GM23338 (cell line): ENCODE results near the gene ZNF664. TPM values are rescaled to one million over a fixed set of nuclear protein-coding genes. Genes with fewer than 3 reads are reported as not detected.

ENCODE experiments used
- ATAC-seq: fragments of 200-7000 bp; cut with Tn5 transposase; 3 replicates; pipeline ENCODE4 v1.9.1; 2020
- DNase-seq: peaks from one replicate; pipeline ENCODE4 v3.0.0-alpha.2; 2015; ENCODE audit warnings: low spot score
- H2AFZ ChIP-seq: fragments of 200-600 bp; sonication (generic); 2 replicates; pipeline ENCODE4 v1.8.0; 2016; ENCODE audit warnings: antibody characterized with exemption, mild to moderate bottlenecking, moderate library complexity
- H3F3A ChIP-seq: fragments of 200-600 bp; sonication (generic); replicated peaks from 2 replicates; pipeline ENCODE4 v1.8.0; 2017; ENCODE audit warnings: antibody characterized with exemption, mixed run types, low read depth
- H3K27ac ChIP-seq: fragments of 200-600 bp; sonication (generic); 2 replicates; pipeline ENCODE4 v1.6.1; 2016; ENCODE audit warnings: low read depth
- H3K27me3 ChIP-seq: fragments of 200-600 bp; sonication (generic); 2 replicates; pipeline ENCODE4 v1.8.0; 2016; ENCODE audit warnings: mild to moderate bottlenecking, mixed run types, moderate library complexity; ENCODE audit not compliant: insufficient read depth
- H3K36me3 ChIP-seq: fragments of 200-600 bp; sonication (generic); 2 replicates; pipeline ENCODE4 v1.8.0; 2016; ENCODE audit warnings: mild to moderate bottlenecking; ENCODE audit not compliant: insufficient read depth
- H3K4me1 ChIP-seq: fragments of 200-600 bp; sonication (generic); 2 replicates; pipeline ENCODE4 v1.8.0; 2016; ENCODE audit warnings: mild to moderate bottlenecking, moderate library complexity; ENCODE audit not compliant: insufficient read depth
- H3K4me2 ChIP-seq: fragments of 200-600 bp; sonication (generic); 2 replicates; pipeline ENCODE4 v1.7.1; 2017; ENCODE audit warnings: mixed run types
- H3K4me3 ChIP-seq: fragments of 200-600 bp; sonication (generic); 2 replicates; pipeline ENCODE4 v1.6.1; 2016; ENCODE audit warnings: mixed run types
- H3K79me2 ChIP-seq: fragments of 200-600 bp; sonication (generic); replicated peaks from 2 replicates; pipeline ENCODE4 v1.8.0; 2017; ENCODE audit warnings: mild to moderate bottlenecking; ENCODE audit not compliant: insufficient read depth
- H3K9me2 ChIP-seq: fragments of 200-600 bp; sonication (generic); 2 replicates; pipeline ENCODE4 v1.8.0; 2017; ENCODE audit not compliant: insufficient read depth
- H4K20me1 ChIP-seq: fragments of 200-600 bp; sonication (generic); replicated peaks from 2 replicates; pipeline ENCODE4 v1.8.0; 2017; ENCODE audit warnings: mild to moderate bottlenecking; ENCODE audit not compliant: insufficient read depth
- H3K27ac Mint-ChIP-seq: 2 replicates; pipeline ENCODE4 v1.8.0; 2020; ENCODE audit warnings: inconsistent platforms, mild to moderate bottlenecking, moderate library complexity, mixed read lengths
- H3K27me3 Mint-ChIP-seq: 3 replicates; pipeline ENCODE4 v1.8.0; 2022; ENCODE audit warnings: low read depth, mild to moderate bottlenecking, moderate library complexity, mixed read lengths, inconsistent platforms; ENCODE audit not compliant: insufficient read depth, poor library complexity
- H3K36me3 Mint-ChIP-seq: 3 replicates; pipeline ENCODE4 v1.8.0; 2021; ENCODE audit warnings: low read depth, mild to moderate bottlenecking, inconsistent platforms, moderate library complexity, mixed read lengths
- H3K4me1 Mint-ChIP-seq: 3 replicates; pipeline ENCODE4 v1.8.0; 2020; ENCODE audit warnings: mild to moderate bottlenecking, inconsistent platforms, mixed read lengths
- H3K4me3 Mint-ChIP-seq: 3 replicates; pipeline ENCODE4 v1.8.0; 2021; ENCODE audit warnings: moderate library complexity, mild to moderate bottlenecking, inconsistent platforms, mixed read lengths
- H3K9me3 Mint-ChIP-seq: 3 replicates; pipeline ENCODE4 v1.8.0; 2020; ENCODE audit warnings: moderate library complexity, mild to moderate bottlenecking, inconsistent platforms, mixed read lengths
- CREB1 ChIP-seq: fragments of 250-450 bp; sonication (Bioruptor Pico); IDR thresholded peaks from 2 replicates; pipeline ENCODE4 v1.5.0; 2020; ENCODE audit warnings: low read depth, mild to moderate bottlenecking, moderate library complexity
- CTCF ChIP-seq, 2 experiments: fragments of 200-600 bp in 1 of 2; sonication (generic) in 1 of 2; conservative IDR thresholded peaks; 2 replicates each; pipeline versions ENCODE4 v1.5.1 to v1.6.1; 2016 to 2017; ENCODE audit warnings: antibody characterized with exemption in 2 of 2, low read depth in 2 of 2, mild to moderate bottlenecking in 2 of 2, moderate library complexity in 1 of 2
- ETS1 ChIP-seq: IDR thresholded peaks from 2 replicates; pipeline ENCODE4 v1.6.1; 2016; ENCODE audit warnings: antibody characterized with exemption
- EZH2 ChIP-seq: fragments of 200-600 bp; sonication (generic); IDR thresholded peaks from one replicate; pipeline ENCODE4 v1.8.0; 2017; ENCODE audit warnings: antibody characterized with exemption, mild to moderate bottlenecking, low read depth; ENCODE audit not compliant: unreplicated experiment
- EZH2phosphoT487 ChIP-seq: fragments of 200-600 bp; sonication (generic); IDR thresholded peaks from one replicate; pipeline ENCODE4 v1.8.1; 2018; ENCODE audit warnings: antibody characterized with exemption; ENCODE audit not compliant: unreplicated experiment
- JUNB ChIP-seq: IDR thresholded peaks from one replicate; pipeline ENCODE4 v1.6.1; 2016; ENCODE audit warnings: antibody characterized with exemption; ENCODE audit not compliant: unreplicated experiment
- NANOG ChIP-seq: IDR thresholded peaks from 2 replicates; pipeline ENCODE4 v1.6.1; 2016; ENCODE audit warnings: antibody characterized with exemption, borderline replicate concordance
- POLR2AphosphoS5 ChIP-seq: IDR thresholded peaks from 2 replicates; pipeline ENCODE4 v1.6.1; 2016; ENCODE audit warnings: antibody characterized with exemption, low read depth
- REST ChIP-seq: IDR thresholded peaks from one replicate; pipeline ENCODE4 v1.6.1; 2018; ENCODE audit warnings: antibody characterized with exemption; ENCODE audit not compliant: unreplicated experiment
- STAT1 ChIP-seq: IDR thresholded peaks from one replicate; pipeline ENCODE4 v1.6.1; 2016; ENCODE audit warnings: antibody characterized with exemption; ENCODE audit not compliant: unreplicated experiment
- ZNF114 ChIP-seq: fragments of 250-450 bp; sonication (Bioruptor Pico); IDR thresholded peaks from 2 replicates; pipeline ENCODE4 v1.5.0; 2020; ENCODE audit warnings: mild to moderate bottlenecking, moderate library complexity
- ZNF331 ChIP-seq: fragments of 250-450 bp; sonication (Bioruptor Pico); IDR thresholded peaks from 2 replicates; pipeline ENCODE4 v1.5.0; 2020; ENCODE audit warnings: low read depth, mild to moderate bottlenecking, moderate library complexity
- ZNF462 ChIP-seq: fragments of 250-450 bp; sonication (Bioruptor Pico); IDR thresholded peaks from 2 replicates; pipeline ENCODE4 v1.5.0; 2020; ENCODE audit warnings: mild to moderate bottlenecking, moderate library complexity
- polyA plus RNA-seq: library from polyadenylated mRNA; unstranded; fragments of >200 nt; fragmentation: Nextera tagmentation; extraction: Ambion mirVana; gene quantifications from 2 replicates; pipeline ENCODE4 v1.2.1, GENCODE V29; 2016
- total RNA-seq: library from RNA; depleted of rRNA; stranded (reverse); fragments of >200 nt; shearing (Covaris generic); gene quantifications from 2 replicates; pipeline ENCODE4 v1.2.3, GENCODE V29; 2014

ZNF664 gene
- total and polyA plus RNA-seq, 2 experiments from 2014 or later = 8.1 to 35.2 TPM

DNA sequence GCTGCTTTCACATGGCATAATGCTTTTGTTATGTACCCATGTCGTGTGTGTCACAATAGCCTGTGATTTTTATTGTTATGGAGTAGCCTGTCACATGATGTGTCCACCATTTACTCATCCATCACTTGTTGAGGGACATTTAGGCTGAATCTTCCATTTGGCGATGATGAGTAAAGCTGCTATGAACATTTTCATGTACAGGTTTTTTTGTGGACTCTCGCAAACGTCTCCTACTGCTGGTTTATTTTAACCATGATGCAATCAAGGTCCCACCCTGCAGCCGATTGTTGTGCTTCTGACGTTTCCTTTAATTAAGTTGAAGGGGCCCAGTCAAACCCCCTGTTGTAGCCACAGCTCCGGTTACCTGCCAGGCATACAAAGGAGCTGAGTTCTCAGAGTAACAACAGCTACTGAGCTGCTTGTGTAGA, 63.2 kb downstream of the ZNF664 start:
- no peaks in the 10 kb centered on the region for H3K79me2 ChIP-seq
- H3K9me2 ChIP-seq = no peaks in the 10 kb centered on the region
- ATAC-seq = peak; percentile 54
- H3K27me3 Mint-ChIP-seq = peaks cover 7% of the 10 kb centered on the region
- H3K27me3 ChIP-seq = no peaks in the 10 kb centered on the region
- peaks cover 3% of the 10 kb centered on the region; the same call in 1 of the 2 replicates for H3F3A ChIP-seq
- H3K4me1 Mint-ChIP-seq = peaks cover 23% of the 10 kb centered on the region
- no peaks in the 10 kb centered on the region for H4K20me1 ChIP-seq
- H3K4me3 ChIP-seq = no peak overlapping the region
- peak; percentile 26 for DNase-seq
- H3K27ac Mint-ChIP-seq = no peak overlapping the region
- H3K4me2 ChIP-seq = no peak overlapping the region
- H2AFZ ChIP-seq = peak overlapping the region; percentile 66
- H3K9me3 Mint-ChIP-seq = no peaks in the 10 kb centered on the region; the same call in 2 of the 3 replicates
- H3K36me3 ChIP-seq = no peaks in the 10 kb centered on the region
- TF ChIP-seq CTCF (conservative IDR thresholded peaks at IDR 0.05; ENCODE audit: low read depth in 2 of 2) (no peak), ZNF462 (CRISPR knock-in tag) (no peak), NANOG (no peak), ZNF331 (CRISPR knock-in tag) (no peak), STAT1 (no peak), ZNF114 (CRISPR knock-in tag) (no peak), CREB1 (CRISPR knock-in tag) (no peak), REST (no peak), EZH2 (no peak), JUNB (no peak), ETS1 (no peak), POLR2AphosphoS5 (no peak), EZH2phosphoT487 (no peak)
- H3K4me1 ChIP-seq = 0 out of 2 replicates have a peak, but pooled peaks cover 3% of the 10 kb centered on the region
- no peak overlapping the region for H3K4me3 Mint-ChIP-seq
- no peak overlapping the region for H3K27ac ChIP-seq
- peaks cover 5% of the 10 kb centered on the region; the same call in 2 of the 3 replicates for H3K36me3 Mint-ChIP-seq
